Measurements from ENCODE around the gene THAP5.

- TF ChIP-seq CTCF (IDR thresholded peaks at IDR 0.05 in 4 of 5, conservative IDR thresholded peaks at IDR 0.05 in 1 of 5) (no peak), POLR2A (IDR thresholded peaks at IDR 0.05) (no peak)
Measured at GRCh38 chr7:108580298-108580697, 10.8 kb upstream of the THAP5 start.
